ENCODE measurements around the gene SLC22A25. TPM values are rescaled to one million over a fixed set of nuclear protein-coding genes. Genes with fewer than 3 reads are reported as not detected.

The SLC22A25 gene
- total and polyA plus RNA-seq, 10 of the 15 experiments (the other 5 are each of a cell fraction or from before 2014, with no cell fraction given) = not detected

- RAD21 ChIA-PET (ENCODE audit: unreplicated experiment) = no interaction called here
- Histone ChIP-seq H3K4me3 (no peak overlapping the region), H4K20me1 (ENCODE audit: control insufficient read depth, insufficient read depth) (no peaks in the 10 kb centered on the region), H3K4me1 (ENCODE audit: control insufficient read depth, insufficient read depth, low read length) (no peaks in the 10 kb centered on the region), H3K27me3 (replicated peaks in 1 of 2; ENCODE audit: control insufficient read depth in 2 of 2, insufficient read depth in 2 of 2, low read length in 1 of 2) (no peaks in the 10 kb centered on the region), H3K79me2 (ENCODE audit: control insufficient read depth, insufficient read depth, low read length) (no peaks in the 10 kb centered on the region), H3K4me2 (ENCODE audit: control insufficient read depth, insufficient read depth) (no peak overlapping the region), H3K27ac (ENCODE audit: control insufficient read depth, insufficient read depth) (no peak overlapping the region), H3K36me3 (ENCODE audit: control insufficient read depth in 2 of 2, insufficient read depth in 2 of 2, low read length in 1 of 2) (no peaks in the 10 kb centered on the region), H3K9ac (ENCODE audit: control insufficient read depth, insufficient read depth, low read length) (no peak overlapping the region), H3K9me3 (replicated peaks; ENCODE audit: control insufficient read depth, insufficient read depth, low read length) (no peaks in the 10 kb centered on the region), H2AFZ (ENCODE audit: control insufficient read depth, low read depth, low read length) (no peak overlapping the region)
- POLR2A ChIA-PET = no interaction called here
- SMC1A ChIA-PET (ENCODE audit: uncharacterized antibody, unreplicated experiment) = no interaction called here
- 50% methylated on average over 5 of the region's 5 CpGs for WGBS (ENCODE audit: insufficient coverage, insufficient replicate concordance, low lambda C conversion rate, missing lambda C conversion rate)
- ATAC-seq (no peak), DNase-seq (ENCODE audit: low read depth, low spot score) (no peak), FAIRE-seq (no peak)
- in situ Hi-C loops (cut with MboI) = loop anchor here (10.0 kb wide), 1 partner anchor 56 kb away; no protein-coding TSS in a partner anchor
- intact Hi-C loops (cut with micrococcal nuclease; ENCODE audit: unreplicated experiment) = no loop called here
- BruUV-seq (replicated peaks) = no TSS peak
- CTCF ChIA-PET = no interaction called here
- no peak for TF ChIP-seq CHD2 (IDR thresholded peaks at IDR 0.05; ENCODE audit: borderline replicate concordance, low read depth, low read length)
- no peak for TF ChIP-seq E2F8 (IDR thresholded peaks at IDR 0.05; ENCODE audit: low read depth, partially characterized antibody)
- no peak for TF ChIP-seq USF1 (IDR thresholded peaks at IDR 0.05; ENCODE audit: borderline replicate concordance, extremely low read length, insufficient read depth, low read depth, low read length)
- TF ChIP-seq SMAD5 (IDR thresholded peaks at IDR 0.05; ENCODE audit: low read depth) = no peak
- no peak for TF ChIP-seq SUPT20H (IDR thresholded peaks at IDR 0.05; ENCODE audit: borderline replicate concordance, control insufficient read depth, low read depth, low read length)
- TF ChIP-seq MLLT1 (IDR thresholded peaks at IDR 0.05) = no peak
- TF ChIP-seq BCL3 (IDR thresholded peaks at IDR 0.05; ENCODE audit: borderline replicate concordance, insufficient read depth, low read depth, low read length, poor library complexity, severe bottlenecking) = no peak
- no peak for TF ChIP-seq MTA3 (IDR thresholded peaks at IDR 0.05; ENCODE audit: borderline replicate concordance, low read length)
- no peak for TF ChIP-seq NKRF (conservative IDR thresholded peaks at IDR 0.05)
- no peak for TF ChIP-seq CEBPB (IDR thresholded peaks at IDR 0.05; ENCODE audit: borderline replicate concordance in 1 of 2, low read depth in 2 of 2, low read length in 2 of 2)
- TF ChIP-seq ZSCAN29 (IDR thresholded peaks at IDR 0.05) = no peak
- TF ChIP-seq WRNIP1 (IDR thresholded peaks at IDR 0.05; ENCODE audit: borderline replicate concordance, low read depth, low read length) = no peak
- no peak for TF ChIP-seq CBFB (IDR thresholded peaks at IDR 0.05; ENCODE audit: low read depth)
- TF ChIP-seq TCF12 (IDR thresholded peaks at IDR 0.05; ENCODE audit: low read depth, low read length) = no peak
Measured at GRCh38 chr11:63250162-63251050, 7.0 kb upstream of the SLC22A25 start.

Measured in GM12878 (cell line).